ENCODE measurements around the gene TMEM86B. TPM values are rescaled to one million over a fixed set of nuclear protein-coding genes. Genes with fewer than 3 reads are reported as not detected.

The TMEM86B gene
- total and polyA plus RNA-seq, 2 experiments from 2014 or later, result 1.1 to 3.2 TPM

GRCh38 chr19:55227241-55228014 lies 1.1 kb downstream of the TMEM86B start:
- Histone ChIP-seq H3K4me3 (no peak overlapping the region), H3K4me2 (no peak overlapping the region), H3K9me2 (ENCODE audit: insufficient read depth) (no peaks in the 10 kb centered on the region), H3K27ac (ENCODE audit: low read depth) (no peak overlapping the region), H3F3A (replicated peaks; ENCODE audit: low read depth) (no peaks in the 10 kb centered on the region), H3K79me2 (replicated peaks; ENCODE audit: insufficient read depth) (no peaks in the 10 kb centered on the region), H3K36me3 (ENCODE audit: insufficient read depth) (no peaks in the 10 kb centered on the region; the same call in 1 of the 2 replicates), H4K20me1 (replicated peaks; ENCODE audit: insufficient read depth) (no peaks in the 10 kb centered on the region; the same call in 1 of the 2 replicates), H3K4me1 (ENCODE audit: insufficient read depth) (no peaks in the 10 kb centered on the region), H3K27me3 (ENCODE audit: insufficient read depth) (no peaks in the 10 kb centered on the region), H2AFZ (no peak overlapping the region)
- Mint-ChIP-seq H3K4me3 (no peak overlapping the region), H3K27ac (no peak overlapping the region), H3K9me3 (no peaks in the 10 kb centered on the region), H3K36me3 (ENCODE audit: low read depth) (peaks cover 14% of the 10 kb centered on the region), H3K4me1 (peaks cover 4% of the 10 kb centered on the region; the same call in 2 of the 3 replicates), H3K27me3 (ENCODE audit: insufficient read depth, low read depth, poor library complexity) (peaks cover 13% of the 10 kb centered on the region)
- ATAC-seq (no peak), DNase-seq (ENCODE audit: low spot score) (no peak)
- TF ChIP-seq ZNF331 (CRISPR knock-in tag; IDR thresholded peaks at IDR 0.05; ENCODE audit: low read depth), result no peak
- TF ChIP-seq CREB1 (CRISPR knock-in tag; IDR thresholded peaks at IDR 0.05; ENCODE audit: low read depth), result no peak
- TF ChIP-seq REST (IDR thresholded peaks at IDR 0.05; ENCODE audit: unreplicated experiment), result no peak

GRCh38 chr19:55226788-55227187 lies 1.8 kb downstream of the TMEM86B start:
- H3K79me2 ChIP-seq (replicated peaks; ENCODE audit: insufficient read depth), result no peaks in the 10 kb centered on the region
- no peak overlapping the region for H3K4me2 ChIP-seq
- no peak overlapping the region for H3K27ac ChIP-seq (ENCODE audit: low read depth)
- no peak for ATAC-seq
- DNase-seq (ENCODE audit: low spot score), result no peak
- no peaks in the 10 kb centered on the region; the same call in 2 of the 3 replicates for H3K9me3 Mint-ChIP-seq
- H3K27me3 ChIP-seq (ENCODE audit: insufficient read depth), result no peaks in the 10 kb centered on the region
- no peak overlapping the region for H3K27ac Mint-ChIP-seq
- H3K4me3 Mint-ChIP-seq, result no peak overlapping the region; the same call in 2 of the 3 replicates
- H3F3A ChIP-seq (replicated peaks; ENCODE audit: low read depth), result no peaks in the 10 kb centered on the region
- peaks cover 4% of the 10 kb centered on the region; the same call in 2 of the 3 replicates for H3K4me1 Mint-ChIP-seq
- H4K20me1 ChIP-seq (replicated peaks; ENCODE audit: insufficient read depth), result no peaks in the 10 kb centered on the region; the same call in 1 of the 2 replicates
- H3K9me2 ChIP-seq (ENCODE audit: insufficient read depth), result no peaks in the 10 kb centered on the region
- no peak overlapping the region for H2AFZ ChIP-seq
- peaks cover 13% of the 10 kb centered on the region for H3K27me3 Mint-ChIP-seq (ENCODE audit: insufficient read depth, low read depth, poor library complexity)
- H3K4me1 ChIP-seq (ENCODE audit: insufficient read depth), result no peaks in the 10 kb centered on the region
- peaks cover 9% of the 10 kb centered on the region; the same call in 1 of the 3 replicates for H3K36me3 Mint-ChIP-seq (ENCODE audit: low read depth)
- H3K36me3 ChIP-seq (ENCODE audit: insufficient read depth), result no peaks in the 10 kb centered on the region; the same call in 1 of the 2 replicates
- H3K4me3 ChIP-seq, result no peak overlapping the region
- TF ChIP-seq CTCF (conservative IDR thresholded peaks at IDR 0.05; ENCODE audit: low read depth in 2 of 2) (no peak), POLR2AphosphoS5 (IDR thresholded peaks at IDR 0.05; ENCODE audit: low read depth) (no peak), STAT1 (IDR thresholded peaks at IDR 0.05; ENCODE audit: unreplicated experiment) (no peak), ZNF331 (CRISPR knock-in tag; IDR thresholded peaks at IDR 0.05; ENCODE audit: low read depth) (no peak), JUNB (IDR thresholded peaks at IDR 0.05; ENCODE audit: unreplicated experiment) (no peak), EZH2 (IDR thresholded peaks at IDR 0.05; ENCODE audit: low read depth, unreplicated experiment) (no peak)
- TF ChIP-seq, protein P1, sequence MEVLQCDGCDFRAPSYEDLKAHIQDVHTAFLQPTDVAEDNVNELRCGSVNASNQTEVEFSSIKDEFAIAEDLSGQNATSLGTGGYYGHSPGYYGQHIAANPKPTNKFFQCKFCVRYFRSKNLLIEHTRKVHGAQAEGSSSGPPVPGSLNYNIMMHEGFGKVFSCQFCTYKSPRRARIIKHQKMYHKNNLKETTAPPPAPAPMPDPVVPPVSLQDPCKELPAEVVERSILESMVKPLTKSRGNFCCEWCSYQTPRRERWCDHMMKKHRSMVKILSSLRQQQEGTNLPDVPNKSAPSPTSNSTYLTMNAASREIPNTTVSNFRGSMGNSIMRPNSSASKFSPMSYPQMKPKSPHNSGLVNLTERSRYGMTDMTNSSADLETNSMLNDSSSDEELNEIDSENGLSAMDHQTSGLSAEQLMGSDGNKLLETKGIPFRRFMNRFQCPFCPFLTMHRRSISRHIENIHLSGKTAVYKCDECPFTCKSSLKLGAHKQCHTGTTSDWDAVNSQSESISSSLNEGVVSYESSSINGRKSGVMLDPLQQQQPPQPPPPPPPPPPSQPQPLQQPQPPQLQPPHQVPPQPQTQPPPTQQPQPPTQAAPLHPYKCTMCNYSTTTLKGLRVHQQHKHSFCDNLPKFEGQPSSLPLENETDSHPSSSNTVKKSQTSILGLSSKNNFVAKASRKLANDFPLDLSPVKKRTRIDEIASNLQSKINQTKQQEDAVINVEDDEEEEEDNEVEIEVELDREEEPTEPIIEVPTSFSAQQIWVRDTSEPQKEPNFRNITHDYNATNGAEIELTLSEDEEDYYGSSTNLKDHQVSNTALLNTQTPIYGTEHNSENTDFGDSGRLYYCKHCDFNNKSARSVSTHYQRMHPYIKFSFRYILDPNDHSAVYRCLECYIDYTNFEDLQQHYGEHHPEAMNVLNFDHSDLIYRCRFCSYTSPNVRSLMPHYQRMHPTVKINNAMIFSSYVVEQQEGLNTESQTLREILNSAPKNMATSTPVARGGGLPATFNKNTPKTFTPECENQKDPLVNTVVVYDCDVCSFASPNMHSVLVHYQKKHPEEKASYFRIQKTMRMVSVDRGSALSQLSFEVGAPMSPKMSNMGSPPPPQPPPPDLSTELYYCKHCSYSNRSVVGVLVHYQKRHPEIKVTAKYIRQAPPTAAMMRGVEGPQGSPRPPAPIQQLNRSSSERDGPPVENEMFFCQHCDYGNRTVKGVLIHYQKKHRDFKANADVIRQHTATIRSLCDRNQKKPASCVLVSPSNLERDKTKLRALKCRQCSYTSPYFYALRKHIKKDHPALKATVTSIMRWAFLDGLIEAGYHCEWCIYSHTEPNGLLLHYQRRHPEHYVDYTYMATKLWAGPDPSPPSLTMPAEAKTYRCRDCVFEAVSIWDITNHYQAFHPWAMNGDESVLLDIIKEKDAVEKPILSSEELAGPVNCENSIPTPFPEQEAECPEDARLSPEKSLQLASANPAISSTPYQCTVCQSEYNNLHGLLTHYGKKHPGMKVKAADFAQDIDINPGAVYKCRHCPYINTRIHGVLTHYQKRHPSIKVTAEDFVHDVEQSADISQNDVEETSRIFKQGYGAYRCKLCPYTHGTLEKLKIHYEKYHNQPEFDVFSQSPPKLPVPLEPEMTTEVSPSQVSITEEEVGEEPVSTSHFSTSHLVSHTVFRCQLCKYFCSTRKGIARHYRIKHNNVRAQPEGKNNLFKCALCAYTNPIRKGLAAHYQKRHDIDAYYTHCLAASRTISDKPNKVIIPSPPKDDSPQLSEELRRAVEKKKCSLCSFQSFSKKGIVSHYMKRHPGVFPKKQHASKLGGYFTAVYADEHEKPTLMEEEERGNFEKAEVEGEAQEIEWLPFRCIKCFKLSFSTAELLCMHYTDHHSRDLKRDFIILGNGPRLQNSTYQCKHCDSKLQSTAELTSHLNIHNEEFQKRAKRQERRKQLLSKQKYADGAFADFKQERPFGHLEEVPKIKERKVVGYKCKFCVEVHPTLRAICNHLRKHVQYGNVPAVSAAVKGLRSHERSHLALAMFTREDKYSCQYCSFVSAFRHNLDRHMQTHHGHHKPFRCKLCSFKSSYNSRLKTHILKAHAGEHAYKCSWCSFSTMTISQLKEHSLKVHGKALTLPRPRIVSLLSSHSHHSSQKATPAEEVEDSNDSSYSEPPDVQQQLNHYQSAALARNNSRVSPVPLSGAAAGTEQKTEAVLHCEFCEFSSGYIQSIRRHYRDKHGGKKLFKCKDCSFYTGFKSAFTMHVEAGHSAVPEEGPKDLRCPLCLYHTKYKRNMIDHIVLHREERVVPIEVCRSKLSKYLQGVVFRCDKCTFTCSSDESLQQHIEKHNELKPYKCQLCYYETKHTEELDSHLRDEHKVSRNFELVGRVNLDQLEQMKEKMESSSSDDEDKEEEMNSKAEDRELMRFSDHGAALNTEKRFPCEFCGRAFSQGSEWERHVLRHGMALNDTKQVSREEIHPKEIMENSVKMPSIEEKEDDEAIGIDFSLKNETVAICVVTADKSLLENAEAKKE (CRISPR knock-in tag; IDR thresholded peaks at IDR 0.05), result no peak

Measured in GM23338 (cell line).